SU-DHL-6 (cell line): Measurements from ENCODE around the gene NPEPL1.

ENCODE experiments used
- H2AFZ ChIP-seq: fragments of 200-600 bp; sonication (generic); 2 replicates; pipeline ENCODE4 v1.6.1; 2014; ENCODE audit warnings: low read depth, mild to moderate bottlenecking, moderate library complexity, mixed read lengths, antibody characterized with exemption, low read length; ENCODE audit not compliant: severe bottlenecking
- H3F3A ChIP-seq: fragments of 200-600 bp; shearing (Covaris generic); 2 replicates; pipeline ENCODE4 v1.6.0; 2016; ENCODE audit warnings: antibody characterized with exemption, mild to moderate bottlenecking; ENCODE audit not compliant: insufficient read depth
- H3K27ac ChIP-seq: fragments of 200-600 bp; sonication (generic); 2 replicates; pipeline ENCODE4 v1.5.1; 2016; ENCODE audit warnings: low read depth, mild to moderate bottlenecking, low read length, moderate library complexity, mixed read lengths
- H3K27me3 ChIP-seq: fragments of 200-600 bp; sonication (generic), shearing (Covaris generic); 2 replicates; pipeline ENCODE4 v1.6.0; 2014; ENCODE audit warnings: mild to moderate bottlenecking, low read length
- H3K36me3 ChIP-seq: fragments of 200-600 bp; sonication (generic); 2 replicates; pipeline ENCODE4 v1.6.1; 2014; ENCODE audit warnings: mild to moderate bottlenecking, low read length, mixed read lengths
- H3K4me2 ChIP-seq: fragments of 300-600, 200-600 bp; shearing (Covaris generic), sonication (generic); 2 replicates; pipeline ENCODE4 v1.6.0; 2014; ENCODE audit warnings: low read length, low read depth, mild to moderate bottlenecking; ENCODE audit not compliant: poor library complexity, severe bottlenecking
- H3K4me3 ChIP-seq: fragments of 200-600 bp; sonication (generic); 2 replicates; pipeline ENCODE4 v1.5.1; 2014; ENCODE audit warnings: antibody characterized with exemption, low read length, mild to moderate bottlenecking, mixed read lengths; ENCODE audit not compliant: insufficient read depth, poor library complexity, severe bottlenecking
- H3K79me2 ChIP-seq: fragments of 200-600 bp; sonication (generic); 2 replicates; pipeline ENCODE4 v1.6.1; 2014; ENCODE audit warnings: mild to moderate bottlenecking, low read length, moderate library complexity; ENCODE audit not compliant: insufficient read depth
- H3K9ac ChIP-seq: fragments of 200-600 bp; sonication (generic); 2 replicates; pipeline ENCODE4 v1.7.0; 2014; ENCODE audit warnings: mild to moderate bottlenecking, low read length
- H3K9me2 ChIP-seq: fragments of 200-600 bp; sonication (generic); replicated peaks from 2 replicates; pipeline ENCODE4 v1.6.1; 2014; ENCODE audit warnings: low read length; ENCODE audit not compliant: insufficient read depth
- H3K9me3 ChIP-seq: fragments of 200-600 bp; sonication (generic); 2 replicates; pipeline ENCODE4 v1.6.1; 2014; ENCODE audit warnings: low read length, mixed read lengths; ENCODE audit not compliant: insufficient read depth
- H4K20me1 ChIP-seq: fragments of 200-600 bp; sonication (generic); 2 replicates; pipeline ENCODE4 v1.6.1; 2014; ENCODE audit warnings: low read depth, mild to moderate bottlenecking, antibody characterized with exemption, low read length, moderate library complexity, mixed read lengths
- CTCF ChIP-seq: fragments of 200-600 bp; sonication (generic); IDR thresholded peaks from one replicate; pipeline ENCODE4 v1.5.1; 2017; ENCODE audit warnings: antibody characterized with exemption, mild to moderate bottlenecking, low read length, moderate library complexity; ENCODE audit not compliant: insufficient read depth, poor library complexity, severe bottlenecking
- EZH2phosphoT487 ChIP-seq: fragments of 200-600 bp; sonication (generic), shearing (Covaris generic); conservative IDR thresholded peaks from 2 replicates; pipeline ENCODE4 v1.6.1; 2018; ENCODE audit warnings: mild to moderate bottlenecking, antibody characterized with exemption, low read length, moderate library complexity, mixed read lengths

Gene NPEPL1

DNA sequence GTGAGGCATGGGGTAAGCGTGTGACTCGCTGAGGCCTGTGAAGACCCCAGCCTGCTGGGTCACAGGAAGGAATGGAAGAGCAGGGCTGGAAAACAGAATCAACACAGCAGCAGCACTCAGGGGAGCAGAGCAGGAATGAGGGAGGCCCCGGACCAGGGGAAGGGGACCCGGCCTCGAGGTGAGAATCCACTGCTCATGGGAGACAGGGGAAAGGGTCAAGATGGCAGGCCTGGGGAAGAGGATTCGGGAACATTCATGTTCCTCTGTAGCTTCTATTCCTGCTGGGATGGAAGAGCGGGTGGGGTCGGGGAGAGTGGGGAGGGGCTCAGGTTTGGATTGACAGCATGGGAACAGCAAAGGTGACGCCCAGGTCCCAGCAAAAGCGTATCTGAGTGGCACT is 59.4 kb downstream of the NPEPL1 start:
- TF ChIP-seq EZH2phosphoT487 (no peak), CTCF (no peak)
- Histone ChIP-seq H3K27ac (no peak overlapping the region), H3F3A (no peaks in the 10 kb centered on the region), H3K79me2 (no peaks in the 10 kb centered on the region), H3K9ac (no peak overlapping the region), H3K4me3 (no peak overlapping the region), H3K27me3 (no peaks in the 10 kb centered on the region), H3K4me2 (no peak overlapping the region), H3K9me2 (no peaks in the 10 kb centered on the region), H3K36me3 (no peaks in the 10 kb centered on the region), H4K20me1 (no peaks in the 10 kb centered on the region), H3K9me3 (no peaks in the 10 kb centered on the region), H2AFZ (no peak overlapping the region)

- Histone ChIP-seq H3K4me2 (no peak overlapping the region), H2AFZ (no peak overlapping the region), H3K4me3 (no peak overlapping the region), H4K20me1 (no peaks in the 10 kb centered on the region), H3F3A (no peaks in the 10 kb centered on the region), H3K36me3 (no peaks in the 10 kb centered on the region), H3K27ac (no peak overlapping the region), H3K9ac (no peak overlapping the region), H3K79me2 (no peaks in the 10 kb centered on the region), H3K9me2 (no peaks in the 10 kb centered on the region), H3K27me3 (no peaks in the 10 kb centered on the region), H3K9me3 (no peaks in the 10 kb centered on the region)
- TF ChIP-seq EZH2phosphoT487, result no peak
- TF ChIP-seq CTCF, result no peak
Observed at GRCh38 chr20:58752565-58752964, 60.0 kb downstream of the NPEPL1 start.

GRCh38 chr20:58753267-58753921 is 60.8 kb downstream of the NPEPL1 start:
- no peaks in the 10 kb centered on the region for H3K9me2 ChIP-seq
- no peak overlapping the region for H3K27ac ChIP-seq
- no peak overlapping the region for H3K4me3 ChIP-seq
- no peak overlapping the region for H3K4me2 ChIP-seq
- H3K9me3 ChIP-seq, result no peaks in the 10 kb centered on the region
- TF ChIP-seq CTCF (no peak), EZH2phosphoT487 (no peak)
- H3F3A ChIP-seq, result no peaks in the 10 kb centered on the region
- no peaks in the 10 kb centered on the region for H3K36me3 ChIP-seq
- H4K20me1 ChIP-seq, result no peaks in the 10 kb centered on the region
- no peaks in the 10 kb centered on the region for H3K27me3 ChIP-seq
- no peak overlapping the region for H3K9ac ChIP-seq
- H3K79me2 ChIP-seq, result no peaks in the 10 kb centered on the region
- no peak overlapping the region for H2AFZ ChIP-seq
